Gastroesophageal sphincter (tissue), 3 donors: Measurements from ENCODE around the gene GYPA.

ENCODE experiments used
- CTCF ChIP-seq, 4 experiments: fragments of 200-600 bp in 2 of 4; fragments of 450-650 bp in 2 of 4; sonication (generic) in 1 of 4; IDR thresholded peaks; one replicate each; pipeline ENCODE4 v1.5.1; 2017 to 2019; ENCODE audit warnings: antibody characterized with exemption in 4 of 4, mild to moderate bottlenecking in 2 of 4, moderate library complexity in 2 of 4
- POLR2A ChIP-seq, 2 donors: fragments of 450-650 bp; IDR thresholded peaks; one replicate each; pipeline ENCODE4 v1.6.1; 2017; ENCODE audit warnings: antibody characterized with exemption in 2 of 2, mild to moderate bottlenecking in 2 of 2, moderate library complexity in 1 of 2
- POLR2AphosphoS5 ChIP-seq: sonication (generic); formaldehyde crosslinking; IDR thresholded peaks from one replicate; pipeline ENCODE4 v1.6.1; 2017; ENCODE audit warnings: antibody characterized with exemption

- TF ChIP-seq CTCF (IDR thresholded peaks at IDR 0.05) = no peak
- no peak for TF ChIP-seq POLR2A (IDR thresholded peaks at IDR 0.05)
- TF ChIP-seq POLR2AphosphoS5 = no peak
These were observed 25.0 kb downstream of the GYPA start for GRCh38 chr4:144115519-144115918.
